Stimulated activated CD4-positive, alpha-beta T cell treated with anti-CD3 and anti-CD28 coated beads, Interleukin-15, amount 100 ng/mL, for 24 hours (primary cell): ENCODE measurements around the gene DNAJC30.

Experiments
- DNase-seq: peaks from one replicate; pipeline ENCODE4 v3.0.0-alpha.2; 2020

The DNAJC30 gene

DNA sequence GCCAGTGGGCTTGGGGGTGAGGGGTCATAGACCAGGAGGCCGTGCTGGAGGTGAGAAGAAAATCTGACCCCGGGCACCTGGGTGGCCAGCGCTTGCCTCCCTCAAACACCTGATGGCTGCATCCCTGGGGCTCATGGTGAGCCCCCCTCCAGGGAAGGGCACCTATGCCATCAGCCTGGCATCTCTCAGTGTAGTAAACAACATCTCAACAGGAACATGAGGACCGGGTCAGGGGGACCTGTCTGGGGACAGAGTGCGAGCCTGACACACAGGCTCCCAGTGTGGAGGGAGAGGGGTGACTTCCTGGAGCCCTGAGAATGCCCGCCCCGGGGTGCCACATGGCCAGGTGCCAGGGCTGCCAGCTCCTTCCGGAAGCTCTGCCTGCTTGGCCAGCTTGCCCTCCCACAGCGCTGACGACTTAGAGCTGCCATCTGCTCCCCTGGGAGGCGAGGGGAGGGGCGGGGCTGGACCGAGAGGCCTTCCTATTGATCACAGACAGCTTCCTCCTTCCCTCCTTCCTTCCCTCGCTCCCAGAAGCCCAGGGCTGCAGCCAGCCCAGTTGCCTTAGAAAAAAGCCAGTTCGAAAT, 23.9 kb upstream of the DNAJC30 start:
- no peak for DNase-seq

DNA sequence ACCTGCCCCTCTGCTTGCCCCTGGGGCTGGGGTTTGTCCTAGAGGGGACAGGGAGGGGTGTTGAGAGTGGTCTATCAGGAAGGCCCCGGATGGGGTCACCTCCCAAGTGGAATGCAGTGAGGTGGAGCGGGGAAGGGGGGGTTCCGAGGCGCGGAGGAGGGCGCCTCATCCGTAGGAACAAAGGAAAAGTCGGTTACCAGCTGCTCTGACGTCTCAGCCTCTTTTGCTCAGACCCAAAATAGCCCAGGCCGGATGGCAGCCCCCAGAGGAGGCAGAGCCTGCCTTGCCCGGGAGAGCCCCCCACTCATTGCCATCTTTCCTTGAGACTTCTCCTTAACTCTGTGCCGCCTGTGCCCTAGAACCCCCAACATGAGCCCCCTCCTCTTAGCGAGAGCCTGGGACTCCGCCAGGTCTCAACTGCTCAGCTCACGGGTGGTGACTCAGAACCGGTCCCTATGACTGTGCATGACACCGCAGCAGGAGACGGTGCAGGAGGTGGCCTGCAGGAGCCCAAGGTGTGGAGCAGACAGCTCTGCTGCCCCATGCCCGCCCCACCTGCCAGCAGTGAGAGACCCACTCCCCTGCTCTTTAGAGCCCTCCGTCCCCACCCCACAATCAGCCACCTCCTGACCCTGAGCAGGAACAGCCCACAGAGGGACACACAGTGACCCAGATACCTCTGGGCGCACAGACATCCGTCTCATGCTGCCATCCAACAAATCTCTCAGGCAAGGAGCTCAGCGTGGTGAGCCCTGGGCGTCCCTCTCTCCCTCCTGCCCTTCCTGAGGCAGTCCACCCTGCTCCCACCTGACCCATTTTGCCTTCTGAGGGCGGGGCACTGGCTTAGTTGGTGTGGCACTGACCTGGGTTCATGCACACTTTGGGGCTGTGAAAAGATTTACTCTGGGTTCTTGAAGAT, 23.1 kb upstream of the DNAJC30 start:
- DNase-seq = peak; percentile 70

DNA sequence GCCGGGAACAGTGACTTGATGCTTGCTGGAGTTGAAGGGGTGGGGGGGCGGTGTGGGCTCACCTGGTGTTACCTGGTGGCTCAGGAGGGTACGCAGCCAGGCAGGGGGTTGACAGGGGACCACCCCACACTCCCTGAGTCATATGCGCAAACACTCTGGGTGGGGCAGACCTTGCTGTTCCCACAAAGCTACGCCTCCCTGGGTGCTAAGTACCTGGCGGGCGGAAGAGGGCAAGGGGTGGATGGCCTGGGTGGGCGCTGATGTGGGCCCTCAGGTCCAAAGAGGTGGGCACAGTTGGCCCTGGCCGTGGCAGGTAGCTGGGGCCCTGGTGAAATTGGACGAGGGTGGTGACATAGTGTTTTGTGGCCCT, 22.3 kb upstream of the DNAJC30 start:
- no peak for DNase-seq

GRCh38 chr7:73704640-73705550, 21.6 kb upstream of the DNAJC30 start:
- DNase-seq = no peak

GRCh38 chr7:73703757-73704639, 20.7 kb upstream of the DNAJC30 start:
- peak; percentile 60 for DNase-seq

DNA sequence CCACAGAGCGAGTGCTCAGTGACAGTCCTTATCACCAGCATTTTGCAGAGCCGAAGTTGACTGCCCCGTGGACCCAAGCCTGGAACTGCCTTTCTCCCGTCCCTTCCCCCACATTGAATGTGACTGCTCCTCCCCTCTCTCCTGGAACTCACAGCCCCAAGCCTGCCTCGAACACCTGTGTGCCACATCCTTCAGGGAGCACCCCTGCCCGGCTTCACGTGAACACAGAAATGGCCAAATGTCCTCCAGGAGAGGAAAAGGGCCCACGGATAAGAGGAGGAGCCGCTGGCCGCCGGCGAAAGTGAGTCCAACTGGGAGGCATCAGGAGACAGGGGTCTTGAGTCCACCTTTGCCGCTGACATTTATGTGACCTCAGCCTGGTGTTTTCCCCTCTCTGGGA, 20.0 kb upstream of the DNAJC30 start:
- no peak for DNase-seq

DNA sequence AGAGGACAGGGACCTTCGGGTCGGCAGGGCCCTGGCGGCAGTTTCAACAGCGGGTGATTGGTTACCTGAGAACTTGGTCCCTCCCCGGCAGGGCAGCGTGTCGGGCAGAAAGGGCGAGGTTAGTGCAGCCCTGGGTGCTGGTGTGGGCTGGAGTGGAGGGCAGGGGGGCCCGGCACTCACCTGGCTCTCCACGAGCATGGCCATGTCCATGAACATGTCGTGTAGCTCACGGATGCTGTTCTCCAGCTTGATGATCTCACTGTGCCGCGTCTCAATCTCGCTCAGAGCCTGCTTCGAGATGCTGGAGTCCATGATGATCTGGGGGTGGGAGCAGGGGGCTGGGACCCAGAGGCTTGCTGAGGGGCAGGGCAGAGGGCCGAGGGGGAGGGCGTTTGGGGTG, 19.4 kb upstream of the DNAJC30 start:
- DNase-seq = no peak

- DNase-seq = no peak
These were observed 19.0 kb upstream of the DNAJC30 start for GRCh38 chr7:73702226-73702625.

GRCh38 chr7:73701357-73701995, 18.2 kb upstream of the DNAJC30 start:
- DNase-seq = peak; percentile 54

DNA sequence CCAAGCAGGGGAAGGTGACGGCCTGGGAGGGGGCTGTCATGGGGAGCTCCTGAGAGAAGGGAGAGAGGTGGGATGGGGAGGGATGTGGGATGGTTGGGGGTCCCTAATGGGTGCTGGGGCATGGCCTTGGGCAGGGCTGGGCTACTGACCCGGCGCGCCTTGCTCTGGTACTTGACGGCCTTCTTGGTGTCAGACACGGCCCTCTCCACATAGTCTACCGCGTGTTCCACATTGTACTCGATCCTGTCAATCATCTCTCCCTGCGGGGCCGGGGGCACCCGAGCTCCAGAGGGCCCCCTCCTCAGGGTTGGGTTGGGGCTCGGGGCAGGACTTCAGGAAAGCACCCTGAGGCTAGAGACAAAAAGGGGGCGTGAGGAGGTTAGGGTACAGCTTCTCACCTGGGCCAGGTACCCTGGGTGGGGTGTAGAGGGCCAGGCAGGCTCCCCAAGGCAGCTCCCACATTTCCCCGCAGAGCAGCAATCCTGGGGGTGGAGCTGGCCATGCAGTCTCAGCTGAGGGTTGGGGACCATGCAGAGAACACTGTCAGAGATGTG, 17.4 kb upstream of the DNAJC30 start:
- DNase-seq = no peak

- no peak for DNase-seq
These were observed 16.8 kb upstream of the DNAJC30 start for GRCh38 chr7:73700069-73700423.

DNA sequence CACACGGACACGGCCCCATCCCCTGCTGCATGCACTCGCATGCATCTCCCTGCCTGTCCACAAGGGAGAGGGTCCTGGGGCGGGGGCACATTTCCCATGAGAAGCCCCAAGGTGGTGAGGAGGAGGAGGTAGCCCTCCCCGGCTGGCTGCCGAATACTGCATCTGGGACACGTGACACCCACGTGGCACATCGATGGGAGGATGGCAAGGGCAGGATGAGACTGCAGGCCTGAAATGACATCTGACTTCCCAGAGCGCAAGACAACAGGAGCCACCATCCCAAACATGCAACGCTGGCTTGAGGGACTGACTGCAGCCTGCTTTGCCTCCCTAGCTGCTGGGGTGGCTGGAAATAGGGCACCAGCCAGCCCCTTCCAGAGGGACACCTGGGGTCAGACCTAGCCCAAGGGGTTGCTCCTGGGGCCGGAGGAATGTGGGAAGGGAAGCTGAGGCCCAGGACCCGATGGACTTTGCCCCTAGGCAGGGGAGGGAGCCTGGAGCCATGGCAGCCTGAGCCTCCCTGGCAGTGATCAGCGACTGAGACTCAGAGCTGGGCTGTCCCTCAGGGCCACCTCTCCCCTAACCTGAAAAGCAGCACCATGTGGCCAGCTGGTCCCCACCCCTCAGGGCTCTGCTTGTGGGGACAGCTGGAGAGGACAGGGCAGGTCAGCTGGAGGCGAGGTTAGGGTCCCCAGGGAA, 16.3 kb upstream of the DNAJC30 start:
- no peak for DNase-seq

DNA sequence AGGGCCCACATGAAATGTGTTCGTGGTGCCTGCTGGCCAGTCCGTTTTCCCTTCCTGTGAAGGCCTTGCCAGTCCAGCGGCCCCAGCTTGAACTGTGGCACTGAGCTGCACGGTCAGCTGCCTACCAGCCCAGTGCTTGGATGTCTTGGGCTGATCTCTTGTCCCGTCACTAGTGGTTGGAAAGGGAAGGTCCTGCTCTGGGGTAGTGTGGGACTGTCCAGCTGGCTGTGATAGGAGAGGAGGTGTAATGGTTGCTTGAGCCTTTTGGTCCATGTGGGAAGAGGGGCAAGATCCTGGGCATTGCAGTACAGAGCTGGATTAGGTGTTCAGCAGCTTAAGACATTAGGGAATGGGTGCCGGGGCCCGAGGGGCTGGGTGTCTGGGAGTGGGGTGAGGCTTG, 15.2 kb upstream of the DNAJC30 start:
- no peak for DNase-seq

- DNase-seq = no peak
These were observed 13.1 kb upstream of the DNAJC30 start for GRCh38 chr7:73696372-73696771.

DNA sequence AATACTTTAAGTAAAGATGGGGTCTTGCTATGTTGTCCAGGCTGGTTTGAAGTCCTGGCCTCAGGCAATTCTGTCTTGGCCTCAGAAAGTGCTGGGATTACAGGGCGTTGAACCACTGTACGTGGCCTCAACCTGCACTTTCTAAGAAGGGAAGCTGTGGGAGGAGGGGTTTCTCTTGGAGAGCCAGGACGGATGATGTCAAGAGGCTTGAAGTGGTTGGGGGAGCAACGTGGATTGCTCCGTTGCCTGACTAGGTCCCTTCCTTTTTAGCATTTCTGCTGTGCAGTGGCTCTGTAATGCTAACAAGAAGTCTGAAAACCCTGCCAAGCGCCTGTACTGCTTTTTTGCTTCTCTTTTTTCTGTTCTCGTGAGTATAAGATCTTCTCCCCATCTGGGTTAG, 7.4 kb upstream of the DNAJC30 start:
- DNase-seq = no peak

DNA sequence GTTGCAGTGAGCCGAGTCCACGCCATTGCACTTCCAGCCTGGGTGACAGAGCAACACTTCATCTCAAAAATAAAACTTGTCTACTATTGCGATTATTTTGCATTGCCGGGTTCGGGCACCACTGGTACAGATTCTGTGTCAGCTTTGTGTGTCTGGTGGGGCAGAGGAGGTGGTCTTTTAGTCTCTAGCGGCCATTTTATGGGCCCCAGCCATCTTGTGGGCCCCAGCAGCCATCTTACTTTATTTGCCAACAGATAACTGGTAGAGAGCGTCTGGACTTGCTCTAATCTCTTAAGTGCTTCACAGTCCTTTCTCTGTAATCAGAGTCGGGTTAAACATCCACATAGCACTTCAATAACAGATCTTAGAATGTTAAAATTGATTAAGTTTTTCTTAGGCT, 5.0 kb upstream of the DNAJC30 start:
- no peak for DNase-seq

- no peak for DNase-seq
These were observed 2.1 kb upstream of the DNAJC30 start for GRCh38 chr7:73685311-73685710.

DNA sequence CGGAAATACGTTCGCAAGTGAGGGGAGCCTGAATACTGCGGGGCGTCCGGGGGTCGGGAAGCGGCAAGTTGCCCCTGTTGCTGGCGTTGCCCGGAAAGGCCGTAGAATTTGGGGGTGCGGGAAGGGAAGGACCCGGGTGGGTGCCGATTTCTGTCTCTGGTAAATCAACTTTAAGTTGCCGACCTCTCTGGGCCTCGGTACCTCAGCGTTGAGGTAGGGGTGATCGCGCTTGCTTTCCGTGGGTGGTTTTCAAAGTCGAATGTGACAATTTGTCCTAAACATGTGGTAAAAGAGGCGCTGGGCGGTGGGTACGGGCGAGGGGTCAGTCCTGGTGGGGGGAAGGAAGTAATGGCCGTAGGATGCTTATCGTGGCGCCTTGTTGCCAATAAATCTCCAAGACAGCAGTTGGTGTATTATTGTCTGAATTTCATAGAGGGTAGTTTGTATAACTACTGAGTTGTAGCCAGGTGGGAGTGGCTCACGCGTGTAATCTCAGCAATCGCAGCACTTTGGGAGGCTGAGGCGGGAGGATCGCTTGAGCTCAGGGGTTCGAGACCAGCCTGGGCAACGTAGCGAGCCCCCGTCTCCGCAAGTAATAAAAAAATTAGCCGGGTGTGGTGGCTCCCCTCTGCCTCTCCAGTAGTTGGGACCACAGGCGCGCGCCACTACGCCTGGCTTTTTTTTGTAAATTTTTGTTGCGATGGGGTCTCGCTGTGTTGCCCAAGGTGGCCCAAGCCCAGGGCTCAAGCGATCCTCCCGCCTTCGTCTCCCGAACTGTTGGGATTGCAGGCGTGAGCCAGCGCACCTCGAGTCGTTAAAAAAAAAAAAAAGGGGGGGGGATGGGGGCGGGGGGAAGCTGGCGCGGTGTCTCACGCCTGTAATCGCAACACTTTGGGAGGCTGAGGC, 788 bp upstream of the DNAJC30 start:
- peak; percentile 30 for DNase-seq

- DNase-seq = no peak
These were observed 553 bp downstream of the DNAJC30 start for GRCh38 chr7:73682745-73683055.

- DNase-seq = no peak
These were observed 2.2 kb downstream of the DNAJC30 start for GRCh38 chr7:73681031-73681430.
